Epithelial cell of esophagus (primary cell): ENCODE measurements around the gene METTL27.
"Not testable (repeated sequence)": the region's sequence is repeated elsewhere in the genome, so short reads cannot be mapped to it uniquely, and the experiment has no call there.

Experiments
- DNase-seq: peaks from one replicate; pipeline ENCODE4 v3.0.0; 2010; ENCODE audit warnings: low read depth
- H3K4me3 ChIP-seq: 2 replicates; pipeline ENCODE4 v1.5.1; 2011; ENCODE audit warnings: mild to moderate bottlenecking, low read length, control low read depth
- TF ChIP-seq, protein P1 (sequence below): IDR thresholded peaks from 2 replicates; pipeline ENCODE4 v1.5.1; 2011; ENCODE audit warnings: low read depth, mild to moderate bottlenecking, low read length, control low read depth, inconsistent platforms; ENCODE audit not compliant: insufficient read depth; ENCODE audit errors: missing control alignments

METTL27 gene

DNA sequence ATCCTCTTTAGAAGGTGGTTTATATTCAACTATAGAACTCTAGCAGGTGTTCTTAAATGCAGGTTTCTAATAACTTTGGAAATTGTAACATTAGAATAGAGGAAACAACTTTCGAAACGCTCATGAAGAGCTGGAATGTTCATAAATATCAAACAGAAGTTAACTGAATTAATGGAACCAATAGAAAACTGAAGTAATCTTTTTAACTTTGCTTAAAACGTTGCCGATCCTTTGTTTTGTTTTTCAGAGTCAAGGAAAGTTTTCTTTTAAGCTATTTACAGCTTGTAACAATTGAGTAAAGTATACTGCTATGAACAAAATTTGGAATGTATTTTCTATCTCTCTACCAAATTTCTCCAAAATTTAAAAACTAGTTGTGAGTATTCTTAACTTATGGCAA is 53.3 kb downstream of the METTL27 start:
- no peak overlapping the region for H3K4me3 ChIP-seq
- no peak for DNase-seq
- TF ChIP-seq, protein P1, sequence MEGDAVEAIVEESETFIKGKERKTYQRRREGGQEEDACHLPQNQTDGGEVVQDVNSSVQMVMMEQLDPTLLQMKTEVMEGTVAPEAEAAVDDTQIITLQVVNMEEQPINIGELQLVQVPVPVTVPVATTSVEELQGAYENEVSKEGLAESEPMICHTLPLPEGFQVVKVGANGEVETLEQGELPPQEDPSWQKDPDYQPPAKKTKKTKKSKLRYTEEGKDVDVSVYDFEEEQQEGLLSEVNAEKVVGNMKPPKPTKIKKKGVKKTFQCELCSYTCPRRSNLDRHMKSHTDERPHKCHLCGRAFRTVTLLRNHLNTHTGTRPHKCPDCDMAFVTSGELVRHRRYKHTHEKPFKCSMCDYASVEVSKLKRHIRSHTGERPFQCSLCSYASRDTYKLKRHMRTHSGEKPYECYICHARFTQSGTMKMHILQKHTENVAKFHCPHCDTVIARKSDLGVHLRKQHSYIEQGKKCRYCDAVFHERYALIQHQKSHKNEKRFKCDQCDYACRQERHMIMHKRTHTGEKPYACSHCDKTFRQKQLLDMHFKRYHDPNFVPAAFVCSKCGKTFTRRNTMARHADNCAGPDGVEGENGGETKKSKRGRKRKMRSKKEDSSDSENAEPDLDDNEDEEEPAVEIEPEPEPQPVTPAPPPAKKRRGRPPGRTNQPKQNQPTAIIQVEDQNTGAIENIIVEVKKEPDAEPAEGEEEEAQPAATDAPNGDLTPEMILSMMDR: no peak

DNA sequence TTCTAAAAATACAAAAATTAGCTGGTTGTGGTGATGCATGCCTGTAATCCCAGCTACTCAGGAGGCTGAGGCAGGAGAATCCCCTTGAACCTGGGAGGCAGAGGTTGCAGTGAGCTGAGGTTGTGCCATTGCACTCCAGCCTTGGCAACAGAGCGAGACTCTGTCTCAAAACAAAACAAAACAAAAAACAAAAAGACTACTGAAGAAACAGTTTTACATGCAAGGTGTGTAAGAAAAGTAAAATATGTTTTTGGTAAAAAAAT is 54.6 kb downstream of the METTL27 start:
- not testable (repeated sequence) for DNase-seq, H3K4me3 ChIP-seq

DNA sequence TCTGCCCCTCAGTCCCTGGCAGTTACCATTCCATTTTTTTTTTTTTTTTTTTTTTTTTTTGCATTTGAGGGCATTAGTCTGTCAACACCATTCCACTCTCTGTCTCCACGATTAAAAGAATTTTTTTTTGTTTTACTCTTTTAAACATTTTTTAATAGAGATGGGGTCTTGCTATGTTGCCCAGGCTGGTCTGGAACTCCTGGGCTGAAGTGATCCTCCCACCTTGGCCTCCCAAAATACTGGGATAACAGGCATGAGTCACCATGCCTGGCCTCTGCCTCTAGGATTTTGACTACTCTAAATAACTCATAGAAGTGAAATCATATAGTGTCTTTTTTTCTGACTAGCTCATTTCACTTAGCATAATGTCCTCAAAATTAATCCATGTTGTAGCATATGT is 55.7 kb downstream of the METTL27 start:
- no peak for DNase-seq
- TF ChIP-seq, protein P1: no peak
- H3K4me3 ChIP-seq: no peak overlapping the region
